NCI-H2081 treated with DMSO at 0.1 percent for 48 hours (cell line): ENCODE data around the gene DLG3.
"Not testable (repeated sequence)": the region's sequence is repeated elsewhere in the genome, so short reads cannot be mapped to it uniquely, and the experiment has no call there.

ENCODE experiments used
- DNase-seq: peaks from one replicate; lab custom pipeline; 2025; lab: John Stamatoyannopoulos, UW

The DLG3 gene

GRCh38 chrX:70444326-70444945 lies at the start of gene DLG3:
DLG3 (plus strand) TSS chrX:70444835; CDS start chrX:70445202, 367 bp downstream.
- no peak for DNase-seq

GRCh38 chrX:70398899-70399298 lies 45.7 kb upstream of the DLG3 start:
- DNase-seq = no peak

- DNase-seq = not testable (repeated sequence)
Measured at GRCh38 chrX:70400181-70400580, 44.5 kb upstream of the DLG3 start.

- DNase-seq = no peak
Measured at GRCh38 chrX:70402721-70403120, 41.9 kb upstream of the DLG3 start.

- no peak for DNase-seq
Measured at GRCh38 chrX:70405003-70405402, 39.6 kb upstream of the DLG3 start.

GRCh38 chrX:70410921-70411320 lies 33.7 kb upstream of the DLG3 start:
- DNase-seq = no peak

GRCh38 chrX:70411475-70411874 lies 33.2 kb upstream of the DLG3 start:
- DNase-seq = no peak

GRCh38 chrX:70421618-70422017 lies 23.0 kb upstream of the DLG3 start:
- DNase-seq = no peak

- DNase-seq = peak; percentile 2
Measured at GRCh38 chrX:70422851-70423341, 21.7 kb upstream of the DLG3 start, which contains the start of gene GDPD2. GDPD2 (plus strand) TSS chrX:70423314; CDS start chrX:70424985, 1,671 bp downstream.

GRCh38 chrX:70423936-70424675 lies 20.5 kb upstream of the DLG3 start:
- no peak for DNase-seq

- no peak for DNase-seq
Measured at GRCh38 chrX:70424801-70425200, 19.8 kb upstream of the DLG3 start.

- DNase-seq = no peak
Measured at GRCh38 chrX:70426286-70427278, 18.1 kb upstream of the DLG3 start.

GRCh38 chrX:70427365-70427764 lies 17.3 kb upstream of the DLG3 start:
- DNase-seq = no peak

GRCh38 chrX:70429759-70430158 lies 14.9 kb upstream of the DLG3 start:
- no peak for DNase-seq

- no peak for DNase-seq
Measured at GRCh38 chrX:70432936-70433847, 11.4 kb upstream of the DLG3 start.

GRCh38 chrX:70433848-70434351 lies 10.7 kb upstream of the DLG3 start:
- no peak for DNase-seq

- peak; percentile 38 for DNase-seq
Measured at GRCh38 chrX:70434352-70434866, 10.2 kb upstream of the DLG3 start.

GRCh38 chrX:70434914-70435586 lies 9.6 kb upstream of the DLG3 start:
- DNase-seq = no peak

- no peak for DNase-seq
Measured at GRCh38 chrX:70436343-70436742, 8.3 kb upstream of the DLG3 start.

- DNase-seq = no peak
Measured at GRCh38 chrX:70437011-70437410, 7.6 kb upstream of the DLG3 start.
